CD14-positive monocyte (primary cell): Measurements from ENCODE around the gene SLC22A3. TPM values are rescaled to one million over a fixed set of nuclear protein-coding genes. Genes with fewer than 3 reads are reported as not detected.

Experiments used
- DNase-seq, 3 donors: peaks; one replicate each; pipeline ENCODE4 v3.0.0-alpha.2; 2011 to 2022
- H2AFZ ChIP-seq: 2 replicates; pipeline ENCODE4 v1.6.0; 2012; ENCODE audit warnings: mild to moderate bottlenecking, low read depth, low read length, inconsistent platforms; ENCODE audit not compliant: insufficient read depth, poor library complexity, severe bottlenecking
- H3K27ac ChIP-seq, 2 donors: 1 replicate in 1 of 2; 2 replicates in 1 of 2; pipeline ENCODE4 v1.5.1; 2012 to 2013; ENCODE audit warnings: low read length in 2 of 2, control low read depth in 1 of 2, inconsistent platforms in 1 of 2, low read depth in 1 of 2, mild to moderate bottlenecking in 1 of 2
- H3K27me3 ChIP-seq, 2 donors: one replicate each; pipeline versions ENCODE4 v1.6.0 to v1.6.1; 2011 to 2013; ENCODE audit warnings: low read length in 2 of 2; ENCODE audit not compliant: control insufficient read depth in 2 of 2, insufficient read depth in 2 of 2
- H3K36me3 ChIP-seq, 2 donors: replicated peaks in 1 of 2; 1 replicate in 1 of 2; 2 replicates in 1 of 2; pipeline versions ENCODE4 v1.5.1 to v1.6.1; 2012 to 2013; ENCODE audit warnings: low read length in 2 of 2, control low read depth in 1 of 2, inconsistent platforms in 1 of 2, mild to moderate bottlenecking in 1 of 2; ENCODE audit not compliant: insufficient read depth in 2 of 2, control insufficient read depth in 1 of 2
- H3K4me1 ChIP-seq, 2 donors: 1 replicate in 1 of 2; 2 replicates in 1 of 2; pipeline versions ENCODE4 v1.5.1 to v1.6.1; 2012 to 2013; ENCODE audit warnings: low read length in 2 of 2, control low read depth in 1 of 2, inconsistent platforms in 1 of 2, mild to moderate bottlenecking in 1 of 2, moderate library complexity in 1 of 2; ENCODE audit not compliant: insufficient read depth in 2 of 2, control insufficient read depth in 1 of 2
- H3K4me2 ChIP-seq: replicated peaks from 2 replicates; pipeline ENCODE3; 2012; ENCODE audit warnings: low read length, moderate library complexity, mild to moderate bottlenecking; ENCODE audit not compliant: poor library complexity, severe bottlenecking; ENCODE audit errors: extremely low read depth
- H3K4me3 ChIP-seq, 3 experiments: fragments of 200-600 bp in 1 of 3; sonication (generic) in 1 of 3; replicated peaks in 1 of 3; 1 replicate in 2 of 3; 2 replicates in 1 of 3; pipeline ENCODE4 v1.5.1; 2011 to 2013; ENCODE audit warnings: low read length in 3 of 3, mild to moderate bottlenecking in 3 of 3, control low read depth in 2 of 3, low read depth in 2 of 3, inconsistent platforms in 1 of 3, moderate library complexity in 1 of 3
- H3K79me2 ChIP-seq: 2 replicates; pipeline ENCODE4 v1.6.0; 2012; ENCODE audit warnings: mild to moderate bottlenecking, control low read depth, inconsistent platforms, low read length, moderate library complexity; ENCODE audit not compliant: insufficient read depth
- H3K9ac ChIP-seq: 2 replicates; pipeline ENCODE4 v1.6.0; 2017; ENCODE audit warnings: low read length, mild to moderate bottlenecking; ENCODE audit not compliant: insufficient read depth, poor library complexity, severe bottlenecking
- H3K9me3 ChIP-seq, 2 donors: replicated peaks in 1 of 2; 1 replicate in 1 of 2; 2 replicates in 1 of 2; pipeline versions ENCODE4 v1.5.1 to v1.6.1; 2012 to 2013; ENCODE audit warnings: low read length in 2 of 2, control low read depth in 1 of 2; ENCODE audit not compliant: control insufficient read depth in 1 of 2, insufficient read depth in 1 of 2
- H4K20me1 ChIP-seq: 2 replicates; pipeline ENCODE4 v1.6.0; 2012; ENCODE audit warnings: mild to moderate bottlenecking, low read length, control low read depth, moderate library complexity; ENCODE audit not compliant: insufficient read depth
- H3K27ac Mint-ChIP-seq, 7 donors: one replicate each; pipeline ENCODE4 v1.8.0; 2020; ENCODE audit warnings: mild to moderate bottlenecking in 7 of 7, mixed read lengths in 7 of 7, moderate library complexity in 6 of 7, inconsistent platforms in 2 of 7
- H3K27me3 Mint-ChIP-seq, 3 donors: one replicate each; pipeline ENCODE4 v1.8.0; 2021 to 2022; ENCODE audit warnings: low read depth in 3 of 3, mild to moderate bottlenecking in 3 of 3, mixed read lengths in 3 of 3, moderate library complexity in 3 of 3, inconsistent platforms in 1 of 3
- H3K36me3 Mint-ChIP-seq, 2 donors: one replicate each; pipeline ENCODE4 v1.8.0; 2020; ENCODE audit warnings: mixed read lengths in 2 of 2, inconsistent platforms in 1 of 2, mild to moderate bottlenecking in 1 of 2
- H3K4me1 Mint-ChIP-seq: one replicate; pipeline ENCODE4 v1.8.0; 2020; ENCODE audit warnings: mild to moderate bottlenecking, mixed read lengths
- H3K4me3 Mint-ChIP-seq, 2 donors: one replicate each; pipeline ENCODE4 v1.8.0; 2020; ENCODE audit warnings: mild to moderate bottlenecking in 2 of 2, mixed read lengths in 2 of 2, moderate library complexity in 1 of 2
- H3K9me3 Mint-ChIP-seq, 7 donors: one replicate each; pipeline ENCODE4 v1.8.0; 2020 to 2022; ENCODE audit warnings: mixed read lengths in 7 of 7, mild to moderate bottlenecking in 6 of 7, moderate library complexity in 6 of 7, inconsistent platforms in 2 of 7
- WGBS: methylation state at CpG from one replicate; pipeline ENCODE4 v1.1.5; 2013; ENCODE audit warnings: missing lambda C conversion rate; ENCODE audit not compliant: insufficient coverage; 5-methylcytosine and 5-hydroxymethylcytosine counted together
- intact Hi-C, 2 donors: fragments of 100-400 bp; cut with micrococcal nuclease; formaldehyde crosslinking; loops; one replicate each; pipeline versions ENCODE4 v1.15.0 to v1.15.1; 2023
- polyA plus RNA-seq, 3 donors: library from polyadenylated mRNA; depleted of rRNA in 1 of 3; unstranded in 2 of 3; stranded (reverse) in 1 of 3; fragments of 300-500 nt in 2 of 3; fragments of >200 nt in 1 of 3; fragmentation: Illumina TruSeq in 2 of 3; gene quantifications; 1 replicate in 2 of 3; 2 replicates in 1 of 3; pipeline ENCODE4 v1.2.3, GENCODE V29; 2012 to 2021
- TF ChIP-seq, protein P1 (sequence below): fragments of 200-600 bp; IDR thresholded peaks from one replicate; pipeline ENCODE4 v1.8.0; 2022; ENCODE audit warnings: antibody characterized with exemption, mild to moderate bottlenecking

SLC22A3 gene
- polyA plus RNA-seq, 3 donors, result not detected

DNA sequence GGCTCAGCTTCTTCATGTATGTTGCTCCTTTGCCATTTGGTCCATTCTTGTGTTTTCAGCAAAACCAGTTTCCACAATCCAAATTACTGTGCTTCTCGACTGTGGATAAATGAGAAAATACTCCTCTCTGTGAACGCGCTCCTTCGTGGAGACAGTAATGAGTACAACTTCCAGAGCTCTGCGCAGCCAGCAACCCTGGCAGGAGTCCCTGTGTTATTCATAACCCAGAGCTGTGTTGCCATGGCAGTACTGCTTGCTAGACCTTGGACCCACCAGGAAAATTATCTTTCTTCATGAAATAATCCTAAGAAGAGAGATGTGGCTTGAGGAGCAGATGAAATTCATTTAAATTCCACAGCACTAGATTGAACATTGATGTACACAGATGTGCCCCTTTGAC is 73.7 kb downstream of the SLC22A3 start:
- Mint-ChIP-seq H3K9me3 (peaks cover 0 to 5% (median 2%) of the 10 kb centered on the region in 7 donors), H3K4me1 (peaks cover 6% of the 10 kb centered on the region), H3K4me3 (no peak overlapping the region), H3K36me3 (no peaks in the 10 kb centered on the region), H3K27me3 (peaks cover 15 to 17% (median 16%) of the 10 kb centered on the region in 3 donors), H3K27ac (no peak overlapping the region)
- no peaks in the 10 kb centered on the region for H4K20me1 ChIP-seq
- no peaks in the 10 kb centered on the region for H3K9me3 ChIP-seq
- no peaks in the 10 kb centered on the region for H3K36me3 ChIP-seq
- DNase-seq, result no peak
- H3K4me3 ChIP-seq, result no peak overlapping the region
- H3K4me2 ChIP-seq, result no peak overlapping the region
- no peak overlapping the region for H3K27ac ChIP-seq
- WGBS, result 96% methylated on average over 4 of the region's 5 CpGs
- peaks cover 0 to 4% of the 10 kb centered on the region in 2 donors for H3K4me1 ChIP-seq
- no peaks in the 10 kb centered on the region for H3K79me2 ChIP-seq
- H3K9ac ChIP-seq, result no peak overlapping the region
- intact Hi-C loops, result no loop called here
- TF ChIP-seq, protein P1, sequence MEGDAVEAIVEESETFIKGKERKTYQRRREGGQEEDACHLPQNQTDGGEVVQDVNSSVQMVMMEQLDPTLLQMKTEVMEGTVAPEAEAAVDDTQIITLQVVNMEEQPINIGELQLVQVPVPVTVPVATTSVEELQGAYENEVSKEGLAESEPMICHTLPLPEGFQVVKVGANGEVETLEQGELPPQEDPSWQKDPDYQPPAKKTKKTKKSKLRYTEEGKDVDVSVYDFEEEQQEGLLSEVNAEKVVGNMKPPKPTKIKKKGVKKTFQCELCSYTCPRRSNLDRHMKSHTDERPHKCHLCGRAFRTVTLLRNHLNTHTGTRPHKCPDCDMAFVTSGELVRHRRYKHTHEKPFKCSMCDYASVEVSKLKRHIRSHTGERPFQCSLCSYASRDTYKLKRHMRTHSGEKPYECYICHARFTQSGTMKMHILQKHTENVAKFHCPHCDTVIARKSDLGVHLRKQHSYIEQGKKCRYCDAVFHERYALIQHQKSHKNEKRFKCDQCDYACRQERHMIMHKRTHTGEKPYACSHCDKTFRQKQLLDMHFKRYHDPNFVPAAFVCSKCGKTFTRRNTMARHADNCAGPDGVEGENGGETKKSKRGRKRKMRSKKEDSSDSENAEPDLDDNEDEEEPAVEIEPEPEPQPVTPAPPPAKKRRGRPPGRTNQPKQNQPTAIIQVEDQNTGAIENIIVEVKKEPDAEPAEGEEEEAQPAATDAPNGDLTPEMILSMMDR, result no peak
- H3K27me3 ChIP-seq, result peaks cover 5 to 24% of the 10 kb centered on the region in 2 donors
- H2AFZ ChIP-seq, result no peak overlapping the region

DNA sequence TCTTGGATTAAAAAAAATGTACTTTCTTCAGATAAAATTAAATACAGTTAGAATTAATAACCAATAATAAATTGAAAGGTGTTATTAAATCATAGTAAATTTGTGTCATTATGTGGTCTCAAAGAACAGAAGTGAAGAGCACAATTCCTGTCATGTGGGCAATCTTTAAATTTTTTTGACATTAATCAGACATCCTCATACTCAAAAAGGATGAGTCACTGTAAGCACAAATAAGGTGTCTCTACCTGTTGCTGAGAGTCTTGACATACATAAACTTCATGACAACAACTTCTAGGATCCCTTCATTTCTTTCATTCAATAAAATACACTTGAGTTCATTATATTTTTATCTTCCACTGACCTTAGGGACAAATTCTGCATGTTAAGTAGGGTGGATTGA is 76.1 kb downstream of the SLC22A3 start:
- peaks cover 6% of the 10 kb centered on the region for H3K4me1 Mint-ChIP-seq
- Histone ChIP-seq H3K4me1 (peaks cover 0 to 4% of the 10 kb centered on the region in 2 donors), H3K9ac (no peak overlapping the region), H2AFZ (no peak overlapping the region), H3K4me2 (no peak overlapping the region), H4K20me1 (no peaks in the 10 kb centered on the region), H3K36me3 (no peaks in the 10 kb centered on the region), H3K9me3 (no peaks in the 10 kb centered on the region), H3K79me2 (no peaks in the 10 kb centered on the region), H3K4me3 (no peak overlapping the region), H3K27ac (no peak overlapping the region), H3K27me3 (peaks cover 7 to 46% of the 10 kb centered on the region in 2 donors)
- peak overlapping the region in 1 of 2 donors; percentile 2 for H3K4me3 Mint-ChIP-seq
- no peak overlapping the region for H3K27ac Mint-ChIP-seq
- TF ChIP-seq, protein P1, result no peak
- intact Hi-C loops, result no loop called here
- H3K9me3 Mint-ChIP-seq, result peaks cover 0 to 4% (median 2%) of the 10 kb centered on the region in 7 donors
- no peak for DNase-seq
- no peaks in the 10 kb centered on the region for H3K36me3 Mint-ChIP-seq
- peaks cover 23 to 33% (median 26%) of the 10 kb centered on the region in 3 donors for H3K27me3 Mint-ChIP-seq
